Measurements from ENCODE around the gene TRIOBP. TPM values are rescaled to one million over a fixed set of nuclear protein-coding genes. Genes with fewer than 3 reads are reported as not detected.
A peak's percentile ranks its signal among the peaks of the same experiment; 100 is the strongest.

TRIOBP gene
- total RNA-seq, 1 donor from 2014 or later, result 40.6 TPM

- H3K27ac ChIP-seq (ENCODE audit: low read depth, low read length), result peak within 1 kb of the TSS; percentile 79
- no peaks in the 10 kb centered on the region for H3K9me3 ChIP-seq (ENCODE audit: insufficient read depth, low read depth, low read length)
- H3K4me3 ChIP-seq (ENCODE audit: insufficient read depth, low read depth, low read length), result peak within 1 kb of the TSS; percentile 97
- H3K27me3 Mint-ChIP-seq (ENCODE audit: low read depth, unreplicated experiment), result no peaks in the 10 kb centered on the region
- H4K20me1 ChIP-seq (ENCODE audit: insufficient read depth, low read length), result peaks cover 42% of the 10 kb centered on the region
- no peaks in the 10 kb centered on the region for H3K36me3 Mint-ChIP-seq (ENCODE audit: low read depth, unreplicated experiment)
- H3K9ac ChIP-seq (ENCODE audit: low read length), result peak within 1 kb of the TSS; percentile 90
- H3K36me3 ChIP-seq (ENCODE audit: insufficient read depth, low read length), result peaks cover 17% of the 10 kb centered on the region
- peaks cover 28% of the 10 kb centered on the region for H3K79me2 ChIP-seq (ENCODE audit: insufficient read depth, low read length)
- TF ChIP-seq CTCF (IDR thresholded peaks at IDR 0.05; ENCODE audit: insufficient read depth, low read depth, low read length), result no peak
- no peak for TF ChIP-seq EZH2 (IDR thresholded peaks at IDR 0.05; ENCODE audit: insufficient read depth, low read length)
- H3K4me1 ChIP-seq (ENCODE audit: insufficient read depth, low read length), result peaks cover 19% of the 10 kb centered on the region
- peaks cover 10% of the 10 kb centered on the region for H3K4me1 Mint-ChIP-seq (ENCODE audit: low read depth, unreplicated experiment)
- peak within 1 kb of the TSS; percentile 93 for H3K4me2 ChIP-seq (ENCODE audit: low read length)
- peak within 1 kb of the TSS; percentile 85 for H3K4me3 Mint-ChIP-seq (ENCODE audit: unreplicated experiment)
- peak; percentile 96 for DNase-seq (ENCODE audit: low read depth)
- H3K27ac Mint-ChIP-seq (ENCODE audit: unreplicated experiment), result peak within 1 kb of the TSS; percentile 79
- H3K27me3 ChIP-seq (ENCODE audit: insufficient read depth, low read length), result no peaks in the 10 kb centered on the region
- no peak for FAIRE-seq
- peak within 1 kb of the TSS; percentile 30 for H2AFZ ChIP-seq (ENCODE audit: low read depth, low read length)
- no peaks in the 10 kb centered on the region for H3K9me3 Mint-ChIP-seq (ENCODE audit: unreplicated experiment)
These were observed 21.6 kb upstream of the TRIOBP start, which contains the start of gene LGALS1 for GRCh38 chr22:37674951-37675929. Gene LGALS1 (plus strand): TSS chr22:37675636. CDS start chr22:37675703, 67 bp downstream.

- Mint-ChIP-seq H3K27me3 (ENCODE audit: low read depth, unreplicated experiment) (no peaks in the 10 kb centered on the region), H3K36me3 (ENCODE audit: low read depth, unreplicated experiment) (peaks cover 2% of the 10 kb centered on the region), H3K4me1 (ENCODE audit: low read depth, unreplicated experiment) (peaks cover 12% of the 10 kb centered on the region), H3K27ac (ENCODE audit: unreplicated experiment) (peak overlapping the region; percentile 79), H3K9me3 (ENCODE audit: unreplicated experiment) (no peaks in the 10 kb centered on the region), H3K4me3 (ENCODE audit: unreplicated experiment) (peak overlapping the region; percentile 85)
- H3K4me1 ChIP-seq (ENCODE audit: insufficient read depth, low read length), result peaks cover 23% of the 10 kb centered on the region
- peaks cover 17% of the 10 kb centered on the region for H3K36me3 ChIP-seq (ENCODE audit: insufficient read depth, low read length)
- H3K9me3 ChIP-seq (ENCODE audit: insufficient read depth, low read depth, low read length), result no peaks in the 10 kb centered on the region
- TF ChIP-seq EZH2 (IDR thresholded peaks at IDR 0.05; ENCODE audit: insufficient read depth, low read length) (no peak), CTCF (IDR thresholded peaks at IDR 0.05; ENCODE audit: insufficient read depth, low read depth, low read length) (no peak)
- FAIRE-seq, result no peak
- H3K4me3 ChIP-seq (ENCODE audit: insufficient read depth, low read depth, low read length), result peak overlapping the region; percentile 97
- H3K27ac ChIP-seq (ENCODE audit: low read depth, low read length), result peak overlapping the region; percentile 79
- H3K9ac ChIP-seq (ENCODE audit: low read length), result peak overlapping the region; percentile 90
- H2AFZ ChIP-seq (ENCODE audit: low read depth, low read length), result no peak overlapping the region
- peak overlapping the region; percentile 93 for H3K4me2 ChIP-seq (ENCODE audit: low read length)
- H3K27me3 ChIP-seq (ENCODE audit: insufficient read depth, low read length), result no peaks in the 10 kb centered on the region
- peaks cover 28% of the 10 kb centered on the region for H3K79me2 ChIP-seq (ENCODE audit: insufficient read depth, low read length)
- H4K20me1 ChIP-seq (ENCODE audit: insufficient read depth, low read length), result peaks cover 51% of the 10 kb centered on the region
- DNase-seq (ENCODE audit: low read depth), result no peak
These were observed 20.7 kb upstream of the TRIOBP start for GRCh38 chr22:37675930-37676735.

Measured in astrocyte (in vitro differentiated cells and primary cell).